ENCODE data around the gene C9orf72.
"Not testable (repeated sequence)": the region's sequence is repeated elsewhere in the genome, so short reads cannot be mapped to it uniquely, and the experiment has no call there.

GRCh38 chr9:27612036-27612435 lies 38.8 kb upstream of the C9orf72 start:
- not testable (repeated sequence) for TF ChIP-seq POLR2A (IDR thresholded peaks at IDR 0.05; ENCODE audit: low read length); GATA1 (IDR thresholded peaks at IDR 0.05; ENCODE audit: low read depth, low read length)
